Tibial nerve (tissue), 4 donors: ENCODE results near the gene ZNF83.

Source experiments
- EP300 ChIP-seq, 2 donors: sonication (generic); formaldehyde crosslinking; IDR thresholded peaks; one replicate each; pipeline ENCODE4 v1.6.1; 2017; ENCODE audit warnings: antibody characterized with exemption in 2 of 2, mild to moderate bottlenecking in 1 of 2
- POLR2A ChIP-seq, 2 donors: fragments of 450-650 bp; IDR thresholded peaks; one replicate each; pipeline ENCODE4 v1.6.1; 2017; ENCODE audit warnings: antibody characterized with exemption in 2 of 2, mild to moderate bottlenecking in 2 of 2, moderate library complexity in 2 of 2
- TF ChIP-seq, protein P1 (sequence below), 5 experiments: fragments of 200-600 bp in 3 of 5; fragments of 450-650 bp in 2 of 5; sonication (generic) in 3 of 5; IDR thresholded peaks; one replicate each; pipeline ENCODE4 v1.5.1; 2016 to 2019; ENCODE audit warnings: antibody characterized with exemption in 5 of 5, mild to moderate bottlenecking in 3 of 5, moderate library complexity in 2 of 5

DNA sequence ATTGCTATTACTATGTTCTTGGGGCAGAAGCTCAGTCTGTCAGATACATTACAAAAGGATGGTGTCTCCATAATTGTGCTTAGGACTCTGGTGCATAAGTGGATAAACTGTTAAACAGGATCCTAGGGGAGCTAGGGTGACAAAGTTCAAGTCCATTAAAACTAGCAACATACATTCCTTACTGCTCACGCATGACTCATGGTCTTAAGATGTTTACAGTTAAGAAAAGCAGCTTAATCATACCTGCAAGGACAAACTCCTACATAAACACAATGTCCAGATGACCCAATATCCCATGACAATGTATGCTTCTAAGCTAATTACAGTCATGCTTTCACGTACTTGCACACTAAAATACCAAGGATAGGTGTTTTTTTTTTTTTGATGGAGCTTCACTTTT lies 71.6 kb downstream of the ZNF83 start:
- TF ChIP-seq, protein P1, sequence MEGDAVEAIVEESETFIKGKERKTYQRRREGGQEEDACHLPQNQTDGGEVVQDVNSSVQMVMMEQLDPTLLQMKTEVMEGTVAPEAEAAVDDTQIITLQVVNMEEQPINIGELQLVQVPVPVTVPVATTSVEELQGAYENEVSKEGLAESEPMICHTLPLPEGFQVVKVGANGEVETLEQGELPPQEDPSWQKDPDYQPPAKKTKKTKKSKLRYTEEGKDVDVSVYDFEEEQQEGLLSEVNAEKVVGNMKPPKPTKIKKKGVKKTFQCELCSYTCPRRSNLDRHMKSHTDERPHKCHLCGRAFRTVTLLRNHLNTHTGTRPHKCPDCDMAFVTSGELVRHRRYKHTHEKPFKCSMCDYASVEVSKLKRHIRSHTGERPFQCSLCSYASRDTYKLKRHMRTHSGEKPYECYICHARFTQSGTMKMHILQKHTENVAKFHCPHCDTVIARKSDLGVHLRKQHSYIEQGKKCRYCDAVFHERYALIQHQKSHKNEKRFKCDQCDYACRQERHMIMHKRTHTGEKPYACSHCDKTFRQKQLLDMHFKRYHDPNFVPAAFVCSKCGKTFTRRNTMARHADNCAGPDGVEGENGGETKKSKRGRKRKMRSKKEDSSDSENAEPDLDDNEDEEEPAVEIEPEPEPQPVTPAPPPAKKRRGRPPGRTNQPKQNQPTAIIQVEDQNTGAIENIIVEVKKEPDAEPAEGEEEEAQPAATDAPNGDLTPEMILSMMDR (IDR thresholded peaks at IDR 0.05), result no peak
- TF ChIP-seq POLR2A (IDR thresholded peaks at IDR 0.05) (no peak), EP300 (IDR thresholded peaks at IDR 0.05) (no peak)
